K562 (cell line): ENCODE measurements around the gene RRAD. TPM values are rescaled to one million over a fixed set of nuclear protein-coding genes. Genes with fewer than 3 reads are reported as not detected.

ENCODE experiments used
- FOXK1 ChIP-seq: sonication (generic); formaldehyde crosslinking; IDR thresholded peaks from 2 replicates; pipeline ENCODE4 v1.8.0; 2022; ENCODE audit warnings: missing genetic modification reagents, mild to moderate bottlenecking, borderline replicate concordance
- FOXM1 ChIP-seq, 2 experiments: fragments of 450-650 bp in 1 of 2; sonication (generic) in 1 of 2; formaldehyde crosslinking in 1 of 2; IDR thresholded peaks; 2 replicates each; pipeline versions ENCODE4 v1.6.1 to v1.9.0; 2017 to 2022; ENCODE audit warnings: low read depth in 2 of 2, mild to moderate bottlenecking in 2 of 2, missing genetic modification reagents in 1 of 2, moderate library complexity in 1 of 2
- POLR2AphosphoS5 ChIP-seq: IDR thresholded peaks from 2 replicates; pipeline ENCODE4 v1.6.1; 2011; ENCODE audit warnings: mild to moderate bottlenecking, low read depth, low read length, moderate library complexity; ENCODE audit not compliant: control insufficient read depth, insufficient read depth
- TAF1 ChIP-seq: IDR thresholded peaks from 2 replicates; pipeline ENCODE4 v1.6.1; 2011; ENCODE audit warnings: mild to moderate bottlenecking, low read length, moderate library complexity; ENCODE audit not compliant: insufficient read depth, control insufficient read depth, severe bottlenecking; ENCODE audit errors: extremely low read depth
- ZBTB17 ChIP-seq: fragments of 450-650 bp; formaldehyde crosslinking; IDR thresholded peaks from 2 replicates; pipeline ENCODE4 v1.4.0; 2020; ENCODE audit warnings: mild to moderate bottlenecking
- polyA plus RNA-seq, 8 experiments: library from polyadenylated mRNA; depleted of rRNA in 4 of 8; stranded (reverse) in 5 of 8; unstranded in 3 of 8; fragments of >200 nt; fragmentation: Nextera tagmentation in 2 of 8; fragmentation: Illumina TruSeq in 1 of 8; extraction: Ambion mirVana in 2 of 8; extraction: Trizol in 1 of 8; gene quantifications; 2 replicates each; pipeline versions ENCODE4 v1.2.1 to v1.2.3, GENCODE V29; 2011 to 2014; ENCODE audit warnings: inconsistent platforms in 1 of 8, missing spikeins in 1 of 8
- total RNA-seq, 7 experiments: library from RNA; depleted of rRNA in 6 of 7; stranded (reverse); fragments of >200 nt in 6 of 7; fragmentation: Illumina TruSeq in 2 of 7; extraction: Trizol in 2 of 7; gene quantifications; 2 replicates each; pipeline versions ENCODE4 v1.2.1 to v1.2.3, GENCODE V29; 2011 to 2021; ENCODE audit warnings: low replicate concordance in 1 of 7
- TF ChIP-seq, protein P1 (sequence below): fragments of 450-650 bp; IDR thresholded peaks from 2 replicates; pipeline ENCODE4 v1.6.1; 2016; ENCODE audit warnings: low read depth
- TF ChIP-seq, protein P2 (sequence below): fragments of 450-650 bp; IDR thresholded peaks from 2 replicates; pipeline ENCODE4 v1.7.0; 2016; ENCODE audit warnings: borderline replicate concordance
- TF ChIP-seq, protein P3 (sequence below): fragments of 250-450 bp; sonication (Bioruptor Pico); IDR thresholded peaks from 2 replicates; pipeline ENCODE4 v1.8.0; 2021; ENCODE audit warnings: mild to moderate bottlenecking, moderate library complexity
- TF ChIP-seq, protein P4 (sequence below): sonication (generic); formaldehyde crosslinking; IDR thresholded peaks from 2 replicates; pipeline ENCODE4 v1.8.0; 2022; ENCODE audit warnings: mild to moderate bottlenecking, missing genetic modification reagents
- TF ChIP-seq, protein P5 (sequence below), 3 experiments: fragments of 200-800 bp in 1 of 3; sonication (Bioruptor generic) in 1 of 3; sonication (generic) in 1 of 3; formaldehyde crosslinking in 1 of 3; IDR thresholded peaks; 2 replicates each; pipeline versions ENCODE4 v1.6.1 to v1.8.0; 2016 to 2022; ENCODE audit warnings: mild to moderate bottlenecking in 2 of 3, missing compliant biosample characterization in 2 of 3, missing genetic modification characterization in 2 of 3, missing genetic modification reagents in 1 of 3

RRAD gene
- total and polyA plus RNA-seq, 9 of the 15 experiments (the other 6 are each of a cell fraction or from before 2014, with no cell fraction given) = 0.09 to 0.20 (median 0.13) TPM; not detected in 5

DNA sequence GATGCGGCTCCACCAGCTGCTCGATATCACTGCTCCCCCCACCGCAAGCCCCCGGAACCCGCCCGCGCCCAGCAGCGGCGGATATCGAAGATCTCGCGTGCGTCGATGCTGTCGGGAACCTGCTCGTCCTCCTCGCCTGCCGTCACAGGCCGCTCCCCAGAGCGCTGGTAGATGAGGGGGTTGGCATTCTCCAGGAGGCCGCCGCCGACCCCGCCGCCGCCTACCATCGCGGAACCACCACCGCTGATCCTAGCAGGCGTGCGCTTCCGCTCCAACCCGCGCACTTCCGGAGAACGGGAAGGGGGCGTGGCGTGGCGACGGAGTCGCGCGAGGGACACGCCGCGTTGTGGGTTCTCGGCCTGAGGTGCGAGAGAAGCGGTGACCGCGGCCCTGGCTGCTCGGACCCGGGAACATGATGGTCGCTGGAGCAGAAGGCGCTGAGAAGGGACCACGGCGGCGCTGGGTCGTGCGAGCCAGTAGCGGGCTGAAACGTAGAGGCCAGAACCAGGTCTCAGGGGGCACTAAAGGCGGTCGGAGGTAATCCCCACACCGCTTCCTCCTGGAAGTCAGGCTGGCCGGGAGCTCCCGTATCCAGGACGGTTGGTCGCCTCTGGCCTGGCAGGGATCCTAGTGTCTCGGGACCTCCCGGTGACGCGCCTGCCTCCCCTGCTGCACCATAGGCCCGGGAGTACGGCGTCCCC is 9.0 kb upstream of the RRAD start, which contains the start of gene CIAO2B (continued):
- peak; percentile 63 for TF ChIP-seq TAF1
- TF ChIP-seq, protein P1, sequence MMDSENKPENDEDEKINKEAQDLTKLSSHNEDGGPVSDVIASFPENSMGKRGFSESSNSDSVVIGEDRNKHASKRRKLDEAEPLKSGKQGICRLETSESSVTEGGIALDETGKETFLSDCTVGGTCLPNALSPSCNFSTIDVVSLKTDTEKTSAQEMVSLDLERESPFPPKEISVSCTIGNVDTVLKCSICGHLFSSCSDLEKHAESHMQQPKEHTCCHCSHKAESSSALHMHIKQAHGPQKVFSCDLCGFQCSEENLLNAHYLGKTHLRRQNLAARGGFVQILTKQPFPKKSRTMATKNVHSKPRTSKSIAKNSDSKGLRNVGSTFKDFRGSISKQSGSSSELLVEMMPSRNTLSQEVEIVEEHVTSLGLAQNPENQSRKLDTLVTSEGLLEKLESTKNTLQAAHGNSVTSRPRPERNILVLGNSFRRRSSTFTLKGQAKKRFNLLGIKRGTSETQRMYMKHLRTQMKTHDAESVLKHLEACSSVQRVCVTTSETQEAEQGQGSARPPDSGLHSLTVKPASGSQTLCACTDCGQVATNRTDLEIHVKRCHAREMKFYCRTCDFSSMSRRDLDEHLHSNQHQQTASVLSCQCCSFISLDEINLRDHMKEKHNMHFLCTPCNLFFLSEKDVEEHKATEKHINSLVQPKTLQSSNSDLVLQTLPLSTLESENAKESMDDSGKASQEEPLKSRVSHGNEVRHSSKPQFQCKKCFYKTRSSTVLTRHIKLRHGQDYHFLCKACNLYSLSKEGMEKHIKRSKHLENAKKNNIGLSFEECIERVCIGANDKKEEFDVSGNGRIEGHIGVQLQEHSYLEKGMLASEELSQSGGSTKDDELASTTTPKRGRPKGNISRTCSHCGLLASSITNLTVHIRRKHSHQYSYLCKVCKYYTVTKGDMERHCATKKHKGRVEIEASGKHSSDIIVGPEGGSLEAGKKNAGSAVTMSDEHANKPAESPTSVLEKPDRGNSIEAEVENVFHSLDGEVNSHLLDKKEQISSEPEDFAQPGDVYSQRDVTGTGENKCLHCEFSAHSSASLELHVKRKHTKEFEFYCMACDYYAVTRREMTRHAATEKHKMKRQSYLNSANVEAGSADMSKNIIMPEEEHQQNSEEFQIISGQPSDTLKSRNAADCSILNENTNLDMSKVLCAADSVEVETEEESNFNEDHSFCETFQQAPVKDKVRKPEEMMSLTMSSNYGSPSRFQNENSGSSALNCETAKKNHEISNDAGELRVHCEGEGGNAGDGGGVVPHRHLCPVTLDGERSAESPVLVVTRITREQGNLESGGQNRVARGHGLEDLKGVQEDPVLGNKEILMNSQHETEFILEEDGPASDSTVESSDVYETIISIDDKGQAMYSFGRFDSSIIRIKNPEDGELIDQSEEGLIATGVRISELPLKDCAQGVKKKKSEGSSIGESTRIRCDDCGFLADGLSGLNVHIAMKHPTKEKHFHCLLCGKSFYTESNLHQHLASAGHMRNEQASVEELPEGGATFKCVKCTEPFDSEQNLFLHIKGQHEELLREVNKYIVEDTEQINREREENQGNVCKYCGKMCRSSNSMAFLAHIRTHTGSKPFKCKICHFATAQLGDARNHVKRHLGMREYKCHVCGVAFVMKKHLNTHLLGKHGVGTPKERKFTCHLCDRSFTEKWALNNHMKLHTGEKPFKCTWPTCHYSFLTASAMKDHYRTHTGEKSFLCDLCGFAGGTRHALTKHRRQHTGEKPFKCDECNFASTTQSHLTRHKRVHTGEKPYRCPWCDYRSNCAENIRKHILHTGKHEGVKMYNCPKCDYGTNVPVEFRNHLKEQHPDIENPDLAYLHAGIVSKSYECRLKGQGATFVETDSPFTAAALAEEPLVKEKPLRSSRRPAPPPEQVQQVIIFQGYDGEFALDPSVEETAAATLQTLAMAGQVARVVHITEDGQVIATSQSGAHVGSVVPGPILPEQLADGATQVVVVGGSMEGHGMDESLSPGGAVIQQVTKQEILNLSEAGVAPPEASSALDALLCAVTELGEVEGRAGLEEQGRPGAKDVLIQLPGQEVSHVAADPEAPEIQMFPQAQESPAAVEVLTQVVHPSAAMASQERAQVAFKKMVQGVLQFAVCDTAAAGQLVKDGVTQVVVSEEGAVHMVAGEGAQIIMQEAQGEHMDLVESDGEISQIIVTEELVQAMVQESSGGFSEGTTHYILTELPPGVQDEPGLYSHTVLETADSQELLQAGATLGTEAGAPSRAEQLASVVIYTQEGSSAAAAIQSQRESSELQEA = peak; percentile 96
- TF ChIP-seq POLR2AphosphoS5 = peak; percentile 71
- no peak; the same call in 1 of the 2 replicates for TF ChIP-seq ZBTB17 (CRISPR knock-in tag)
- TF ChIP-seq, protein P2, sequence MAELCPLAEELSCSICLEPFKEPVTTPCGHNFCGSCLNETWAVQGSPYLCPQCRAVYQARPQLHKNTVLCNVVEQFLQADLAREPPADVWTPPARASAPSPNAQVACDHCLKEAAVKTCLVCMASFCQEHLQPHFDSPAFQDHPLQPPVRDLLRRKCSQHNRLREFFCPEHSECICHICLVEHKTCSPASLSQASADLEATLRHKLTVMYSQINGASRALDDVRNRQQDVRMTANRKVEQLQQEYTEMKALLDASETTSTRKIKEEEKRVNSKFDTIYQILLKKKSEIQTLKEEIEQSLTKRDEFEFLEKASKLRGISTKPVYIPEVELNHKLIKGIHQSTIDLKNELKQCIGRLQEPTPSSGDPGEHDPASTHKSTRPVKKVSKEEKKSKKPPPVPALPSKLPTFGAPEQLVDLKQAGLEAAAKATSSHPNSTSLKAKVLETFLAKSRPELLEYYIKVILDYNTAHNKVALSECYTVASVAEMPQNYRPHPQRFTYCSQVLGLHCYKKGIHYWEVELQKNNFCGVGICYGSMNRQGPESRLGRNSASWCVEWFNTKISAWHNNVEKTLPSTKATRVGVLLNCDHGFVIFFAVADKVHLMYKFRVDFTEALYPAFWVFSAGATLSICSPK = no peak
- TF ChIP-seq, protein P3, sequence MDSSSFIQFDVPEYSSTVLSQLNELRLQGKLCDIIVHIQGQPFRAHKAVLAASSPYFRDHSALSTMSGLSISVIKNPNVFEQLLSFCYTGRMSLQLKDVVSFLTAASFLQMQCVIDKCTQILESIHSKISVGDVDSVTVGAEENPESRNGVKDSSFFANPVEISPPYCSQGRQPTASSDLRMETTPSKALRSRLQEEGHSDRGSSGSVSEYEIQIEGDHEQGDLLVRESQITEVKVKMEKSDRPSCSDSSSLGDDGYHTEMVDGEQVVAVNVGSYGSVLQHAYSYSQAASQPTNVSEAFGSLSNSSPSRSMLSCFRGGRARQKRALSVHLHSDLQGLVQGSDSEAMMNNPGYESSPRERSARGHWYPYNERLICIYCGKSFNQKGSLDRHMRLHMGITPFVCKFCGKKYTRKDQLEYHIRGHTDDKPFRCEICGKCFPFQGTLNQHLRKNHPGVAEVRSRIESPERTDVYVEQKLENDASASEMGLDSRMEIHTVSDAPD (CRISPR knock-in tag) = no peak
- TF ChIP-seq FOXK1 (CRISPR knock-in tag) = 0 out of 2 replicates have a peak, but pooled peaks have one; percentile 45
- TF ChIP-seq FOXM1 (IDR thresholded peaks at IDR 0.05; ENCODE audit: low read depth) = no peak
- TF ChIP-seq FOXM1 (CRISPR knock-in tag; IDR thresholded peaks at IDR 0.05; ENCODE audit: low read depth) = 0 out of 2 replicates have a peak, but pooled peaks have one; percentile 21
- TF ChIP-seq, protein P4, sequence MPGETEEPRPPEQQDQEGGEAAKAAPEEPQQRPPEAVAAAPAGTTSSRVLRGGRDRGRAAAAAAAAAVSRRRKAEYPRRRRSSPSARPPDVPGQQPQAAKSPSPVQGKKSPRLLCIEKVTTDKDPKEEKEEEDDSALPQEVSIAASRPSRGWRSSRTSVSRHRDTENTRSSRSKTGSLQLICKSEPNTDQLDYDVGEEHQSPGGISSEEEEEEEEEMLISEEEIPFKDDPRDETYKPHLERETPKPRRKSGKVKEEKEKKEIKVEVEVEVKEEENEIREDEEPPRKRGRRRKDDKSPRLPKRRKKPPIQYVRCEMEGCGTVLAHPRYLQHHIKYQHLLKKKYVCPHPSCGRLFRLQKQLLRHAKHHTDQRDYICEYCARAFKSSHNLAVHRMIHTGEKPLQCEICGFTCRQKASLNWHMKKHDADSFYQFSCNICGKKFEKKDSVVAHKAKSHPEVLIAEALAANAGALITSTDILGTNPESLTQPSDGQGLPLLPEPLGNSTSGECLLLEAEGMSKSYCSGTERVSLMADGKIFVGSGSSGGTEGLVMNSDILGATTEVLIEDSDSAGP (CRISPR knock-in tag) = no peak
- TF ChIP-seq, protein P5, sequence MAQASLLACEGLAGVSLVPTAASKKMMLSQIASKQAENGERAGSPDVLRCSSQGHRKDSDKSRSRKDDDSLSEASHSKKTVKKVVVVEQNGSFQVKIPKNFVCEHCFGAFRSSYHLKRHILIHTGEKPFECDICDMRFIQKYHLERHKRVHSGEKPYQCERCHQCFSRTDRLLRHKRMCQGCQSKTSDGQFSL (CRISPR knock-in tag; IDR thresholded peaks at IDR 0.05) = 0 out of 2 replicates have a peak, but pooled peaks have one; percentile 17
- TF ChIP-seq, protein P5 (tag; IDR thresholded peaks at IDR 0.05) = no peak
